Dendritic cell treated with granulocyte-macrophage colony-stimulating factor and Interleukin-4, amounts not matched to agents 40 ng/mL and 50 ng/mL, for 4 days (primary cell): Measurements from ENCODE around the gene RSU1.

ENCODE experiments used
- H3K27ac Mint-ChIP-seq: one replicate; pipeline ENCODE4 v1.8.0; 2022; ENCODE audit warnings: mild to moderate bottlenecking, mixed read lengths
- H3K27me3 Mint-ChIP-seq: one replicate; pipeline ENCODE4 v1.8.0; 2022; ENCODE audit warnings: mild to moderate bottlenecking, mixed read lengths
- H3K36me3 Mint-ChIP-seq: one replicate; pipeline ENCODE4 v1.8.0; 2022; ENCODE audit warnings: low read depth, mixed read lengths
- H3K4me1 Mint-ChIP-seq: one replicate; pipeline ENCODE4 v1.8.0; 2022; ENCODE audit warnings: low read depth, mixed read lengths
- H3K4me3 Mint-ChIP-seq: one replicate; pipeline ENCODE4 v1.8.0; 2022; ENCODE audit warnings: mild to moderate bottlenecking, moderate library complexity, mixed read lengths
- H3K9me3 Mint-ChIP-seq: one replicate; pipeline ENCODE4 v1.8.0; 2022; ENCODE audit warnings: mixed read lengths
- intact Hi-C: fragments of 100-400 bp; cut with micrococcal nuclease; formaldehyde crosslinking; loops from one replicate; pipeline ENCODE4 v1.15.0; 2022

RSU1 gene

DNA sequence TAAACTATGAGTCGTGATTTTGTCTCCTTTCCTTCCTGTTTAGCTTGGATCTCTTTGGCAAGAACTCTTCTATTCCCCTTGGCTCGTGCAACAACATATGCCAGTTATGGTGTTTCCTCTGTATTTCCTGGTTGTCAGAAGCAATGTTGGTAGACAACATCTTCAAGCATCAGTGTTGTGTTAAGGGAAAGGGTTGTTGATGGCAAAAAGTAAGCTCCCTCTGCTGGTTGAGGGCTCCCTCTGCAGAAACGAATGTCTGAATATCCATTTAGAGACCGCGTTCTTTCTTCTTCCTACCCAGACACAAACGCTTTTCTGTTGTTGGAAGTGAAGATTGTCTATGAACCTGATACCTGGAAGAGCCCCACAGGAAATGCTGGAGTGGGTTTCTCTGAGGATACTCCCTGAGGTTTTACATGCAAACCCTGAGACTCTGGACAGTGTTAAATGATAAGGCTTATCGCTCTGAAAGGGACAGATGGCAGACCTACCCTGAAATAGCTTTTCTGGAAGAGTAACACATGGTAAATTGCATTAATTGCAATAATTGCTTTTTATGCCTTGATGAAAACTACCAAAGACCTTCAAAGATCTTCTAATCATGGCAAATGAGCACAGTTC, 272.0 kb downstream of the RSU1 start:
- Mint-ChIP-seq H3K27ac (no peak overlapping the region), H3K4me1 (peaks cover 5% of the 10 kb centered on the region), H3K9me3 (no peaks in the 10 kb centered on the region), H3K36me3 (no peaks in the 10 kb centered on the region), H3K4me3 (no peak overlapping the region), H3K27me3 (peaks cover 1% of the 10 kb centered on the region)
- intact Hi-C loops: no loop called here

DNA sequence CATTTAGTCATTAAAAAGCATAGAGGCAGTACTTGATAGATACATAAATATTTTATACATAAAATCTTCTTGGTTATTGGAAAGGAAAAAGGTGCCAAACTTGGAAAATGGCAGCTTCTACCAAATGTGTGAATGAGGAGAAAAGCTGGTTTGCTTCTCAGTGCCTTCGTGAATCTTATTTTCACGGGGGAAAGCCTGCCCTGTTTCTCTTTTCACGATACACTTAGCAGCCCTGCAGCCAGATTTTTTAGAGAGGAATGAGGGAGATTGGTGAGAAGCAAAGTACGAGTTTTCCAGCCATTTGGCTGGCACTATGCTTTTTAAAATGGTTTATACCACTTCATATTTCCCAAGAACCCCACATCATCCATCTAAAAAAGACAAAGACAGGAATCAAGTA, 272.6 kb downstream of the RSU1 start:
- no peaks in the 10 kb centered on the region for H3K9me3 Mint-ChIP-seq

DNA sequence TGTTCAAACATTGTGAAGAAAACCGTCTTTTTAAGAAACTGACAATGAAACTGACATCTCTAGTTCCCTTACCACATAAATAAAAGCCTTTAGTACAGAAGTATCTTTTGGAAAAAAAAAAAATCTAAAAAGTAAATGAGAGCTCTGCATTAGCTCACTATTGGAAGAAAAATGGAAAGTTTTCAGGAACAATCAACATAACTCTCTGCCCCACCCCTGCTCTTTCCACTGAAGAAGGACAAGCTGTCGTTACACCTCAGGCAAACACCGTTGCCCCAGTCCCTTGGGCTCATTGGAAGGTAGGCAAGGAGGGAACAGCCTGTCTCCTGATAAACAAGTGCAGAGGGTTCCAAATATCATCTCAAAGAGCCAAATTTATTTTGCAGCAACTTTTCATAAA, 273.1 kb downstream of the RSU1 start:
- peaks cover 5% of the 10 kb centered on the region for H3K4me1 Mint-ChIP-seq
- H3K9me3 Mint-ChIP-seq: no peaks in the 10 kb centered on the region
- H3K27me3 Mint-ChIP-seq: peaks cover 3% of the 10 kb centered on the region
- no peaks in the 10 kb centered on the region for H3K36me3 Mint-ChIP-seq
- intact Hi-C loops: no loop called here
- no peak overlapping the region for H3K4me3 Mint-ChIP-seq
- H3K27ac Mint-ChIP-seq: no peak overlapping the region

More for the DNA sequence above, 272.6 kb downstream of the RSU1 start:
- peaks cover 5% of the 10 kb centered on the region for H3K4me1 Mint-ChIP-seq
- no peaks in the 10 kb centered on the region for H3K36me3 Mint-ChIP-seq
- no peak overlapping the region for H3K4me3 Mint-ChIP-seq
- H3K27ac Mint-ChIP-seq: no peak overlapping the region
- H3K27me3 Mint-ChIP-seq: peaks cover 3% of the 10 kb centered on the region
- intact Hi-C loops: no loop called here
